Stimulated activated CD8-positive, alpha-beta memory T cell treated with anti-CD3 and anti-CD28 coated beads, Interleukin-4, amount 100 ng/mL, for 24 hours (primary cell): ENCODE measurements around the gene TENM4.

Source experiments
- DNase-seq: peaks from one replicate; pipeline ENCODE4 v3.0.0-alpha.2; 2020; ENCODE audit warnings: low read depth

TENM4 gene

GRCh38 chr11:78935398-78936068, 505.3 kb downstream of the TENM4 start:
- DNase-seq: no peak

- no peak for DNase-seq
Measured at GRCh38 chr11:78933350-78933749, 507.5 kb downstream of the TENM4 start.

- no peak for DNase-seq
Measured at GRCh38 chr11:78932757-78933156, 508.1 kb downstream of the TENM4 start.

- DNase-seq: no peak
Measured at GRCh38 chr11:78931891-78932290, 508.9 kb downstream of the TENM4 start.

- DNase-seq: no peak
Measured at GRCh38 chr11:78930810-78931523, 509.9 kb downstream of the TENM4 start.

GRCh38 chr11:78929906-78930220, 511.0 kb downstream of the TENM4 start:
- no peak for DNase-seq

GRCh38 chr11:78929207-78929905, 511.5 kb downstream of the TENM4 start:
- no peak for DNase-seq

- no peak for DNase-seq
Measured at GRCh38 chr11:78927511-78927910, 513.3 kb downstream of the TENM4 start.

- DNase-seq: no peak
Measured at GRCh38 chr11:78926633-78927338, 514.0 kb downstream of the TENM4 start.

- DNase-seq: no peak
Measured at GRCh38 chr11:78925387-78925786, 515.4 kb downstream of the TENM4 start.

GRCh38 chr11:78922859-78923625, 517.8 kb downstream of the TENM4 start:
- DNase-seq: no peak

- no peak for DNase-seq
Measured at GRCh38 chr11:78921509-78921908, 519.3 kb downstream of the TENM4 start.

GRCh38 chr11:78920329-78920728, 520.5 kb downstream of the TENM4 start:
- DNase-seq: no peak

- DNase-seq: no peak
Measured at GRCh38 chr11:78916759-78917158, 524.1 kb downstream of the TENM4 start.

GRCh38 chr11:78914503-78914902, 526.3 kb downstream of the TENM4 start:
- DNase-seq: no peak

- DNase-seq: no peak
Measured at GRCh38 chr11:78912778-78913177, 528.1 kb downstream of the TENM4 start.

GRCh38 chr11:78910322-78910721, 530.5 kb downstream of the TENM4 start:
- no peak for DNase-seq

- DNase-seq: no peak
Measured at GRCh38 chr11:78909386-78909785, 531.4 kb downstream of the TENM4 start.

- DNase-seq: no peak
Measured at GRCh38 chr11:78907636-78908035, 533.2 kb downstream of the TENM4 start.

GRCh38 chr11:78906566-78906965, 534.3 kb downstream of the TENM4 start:
- DNase-seq: no peak

GRCh38 chr11:78905756-78906155, 535.1 kb downstream of the TENM4 start:
- no peak for DNase-seq
